HTERT RPE-1 (cell line): ENCODE data around the gene RAB7B.

Source experiments
- in situ Hi-C: fragments of 300-500 bp; cut with MboI; formaldehyde crosslinking; loops from 4 replicates; pipeline ENCODE4 v1.14.3; 2020; ENCODE audit warnings: low sequenced_read_pairs

Gene RAB7B

GRCh38 chr1:205975387-205975998, 27.7 kb downstream of the RAB7B start:
- in situ Hi-C loops = no loop called here

GRCh38 chr1:205974712-205975111, 28.5 kb downstream of the RAB7B start:
- in situ Hi-C loops = no loop called here

DNA sequence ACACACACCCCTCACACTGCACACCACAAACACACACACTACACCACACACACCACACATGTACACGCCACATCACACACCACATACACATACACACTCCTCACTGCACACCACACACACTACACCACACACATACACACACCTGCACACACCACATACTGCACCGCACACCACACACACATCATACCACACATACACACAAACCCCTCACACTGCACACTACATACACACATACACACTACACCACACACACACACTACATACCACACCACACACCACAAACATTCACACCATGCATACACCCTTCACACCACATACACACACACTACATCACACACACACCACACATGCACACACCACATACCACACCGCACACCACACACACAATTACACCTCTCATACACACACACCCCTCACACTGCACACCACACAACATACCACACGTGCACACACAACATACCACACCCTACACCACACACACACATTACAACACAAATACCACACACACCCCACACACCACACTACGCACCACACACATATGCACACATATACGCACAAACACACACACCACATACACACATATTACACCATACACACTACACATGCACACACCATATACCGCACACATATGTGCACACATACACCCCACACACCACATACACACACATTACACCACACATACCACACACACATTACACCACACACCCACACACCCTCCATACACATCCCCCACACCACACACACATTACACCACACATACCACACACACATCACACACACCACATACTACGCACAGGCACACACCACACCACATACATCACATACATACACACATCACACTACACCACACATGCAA, 29.6 kb downstream of the RAB7B start:
- in situ Hi-C loops = no loop called here

GRCh38 chr1:205972491-205973168, 30.6 kb downstream of the RAB7B start:
- in situ Hi-C loops = no loop called here

GRCh38 chr1:205972081-205972480, 31.1 kb downstream of the RAB7B start:
- in situ Hi-C loops = no loop called here

GRCh38 chr1:205971082-205971481, 32.1 kb downstream of the RAB7B start:
- in situ Hi-C loops = no loop called here

- in situ Hi-C loops = no loop called here
Observed at GRCh38 chr1:205970486-205970885, 32.7 kb downstream of the RAB7B start.

- in situ Hi-C loops = no loop called here
Observed at GRCh38 chr1:205969229-205969628, 34.0 kb downstream of the RAB7B start.

DNA sequence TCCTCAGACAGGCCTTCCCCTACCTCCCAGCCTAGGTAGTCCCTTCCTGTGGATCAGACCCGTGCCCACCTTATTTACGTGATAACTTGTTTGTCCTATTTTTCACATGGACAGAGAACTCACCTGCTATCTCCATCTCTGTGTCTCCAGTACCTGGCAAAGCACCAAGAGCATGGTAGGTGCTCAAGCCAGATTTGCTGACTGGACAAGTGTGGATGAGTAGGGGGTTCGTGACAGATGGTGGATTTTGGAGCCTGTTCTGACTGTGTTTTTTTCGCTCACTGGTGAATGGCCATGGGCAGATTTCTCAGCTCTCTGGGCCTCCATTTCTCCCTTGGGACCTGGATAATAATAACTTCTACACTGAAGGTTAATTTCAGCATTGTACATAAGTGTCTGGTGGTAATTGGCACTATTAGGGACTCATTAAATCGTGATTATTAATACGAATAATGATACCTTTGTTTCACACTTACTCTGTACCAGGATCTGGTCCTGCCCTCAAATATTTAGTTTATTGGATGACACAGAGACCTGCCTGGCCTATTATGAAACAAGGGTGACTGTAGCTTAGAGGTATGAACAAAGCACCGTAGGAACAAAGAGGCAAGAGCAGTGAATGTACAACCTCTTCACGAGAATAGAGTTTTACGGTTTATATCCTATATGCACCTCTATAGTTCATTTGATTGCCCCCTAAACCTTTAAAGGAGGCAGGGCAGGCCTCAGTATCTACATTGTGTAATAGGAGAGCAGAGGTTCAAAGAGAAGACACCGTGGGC, 35.5 kb downstream of the RAB7B start:
- in situ Hi-C loops = no loop called here

DNA sequence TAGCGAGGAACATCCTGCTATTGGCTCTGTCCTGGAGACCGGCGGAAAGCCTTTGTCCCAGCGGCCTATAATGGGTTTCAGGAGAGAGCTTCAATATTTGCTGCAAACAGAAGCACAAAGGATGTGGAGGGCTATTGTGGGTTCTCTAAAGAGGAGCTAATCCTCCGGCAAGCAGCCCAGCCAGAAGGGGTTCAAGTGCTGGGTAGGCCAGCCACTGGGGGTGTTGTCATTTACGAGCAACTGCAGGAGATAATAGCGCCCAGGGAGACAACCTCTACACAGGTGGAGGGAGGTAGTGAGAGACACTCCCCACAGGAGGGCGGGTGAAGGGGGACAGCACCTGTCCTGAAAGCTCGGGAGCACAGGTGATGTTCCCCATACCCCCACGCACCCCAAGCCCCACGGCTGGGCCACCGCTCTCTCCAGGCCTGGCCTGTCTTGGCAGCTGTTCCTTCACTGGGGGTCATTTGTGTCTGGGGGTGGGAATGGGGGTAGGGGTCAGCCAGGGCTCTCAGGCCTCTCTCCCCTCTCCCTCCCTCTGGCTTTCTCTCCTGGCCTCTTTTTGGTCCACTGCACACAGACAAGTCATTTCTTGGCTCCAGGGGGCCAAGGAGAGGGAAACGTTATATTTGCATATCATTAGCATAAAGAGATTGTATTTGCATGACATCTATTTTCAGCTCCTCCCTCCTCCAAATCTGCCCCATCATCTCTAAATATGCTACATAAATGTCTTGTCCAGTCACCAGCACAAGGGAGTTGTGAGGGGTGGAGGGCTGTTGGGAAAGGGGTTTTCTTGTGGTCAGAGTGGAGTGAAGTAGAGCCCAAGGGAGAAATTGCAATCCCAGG, 37.9 kb downstream of the RAB7B start:
- in situ Hi-C loops = no loop called here

GRCh38 chr1:205963352-205964155, 39.6 kb downstream of the RAB7B start:
- in situ Hi-C loops = no loop called here

DNA sequence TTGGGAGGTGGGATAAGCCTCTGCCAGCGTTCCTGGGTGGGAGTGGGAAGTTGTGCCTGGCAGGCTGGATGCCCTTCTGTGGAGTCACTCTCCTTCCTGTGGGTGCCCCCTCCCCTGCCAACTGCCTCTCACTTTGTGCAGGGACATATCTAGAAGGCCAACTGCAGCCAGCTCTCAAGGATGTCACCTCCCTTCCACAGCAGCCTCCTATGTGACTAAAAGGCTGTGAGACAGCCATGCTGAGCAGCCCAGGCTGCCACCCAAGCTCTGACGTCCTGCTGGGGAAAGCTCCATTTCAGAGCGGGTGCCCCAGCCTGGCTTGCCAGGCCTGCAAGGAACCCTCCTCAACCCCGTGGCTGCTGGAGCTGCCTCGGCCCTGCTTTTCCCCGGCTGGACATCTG, 40.4 kb downstream of the RAB7B start:
- in situ Hi-C loops = no loop called here

DNA sequence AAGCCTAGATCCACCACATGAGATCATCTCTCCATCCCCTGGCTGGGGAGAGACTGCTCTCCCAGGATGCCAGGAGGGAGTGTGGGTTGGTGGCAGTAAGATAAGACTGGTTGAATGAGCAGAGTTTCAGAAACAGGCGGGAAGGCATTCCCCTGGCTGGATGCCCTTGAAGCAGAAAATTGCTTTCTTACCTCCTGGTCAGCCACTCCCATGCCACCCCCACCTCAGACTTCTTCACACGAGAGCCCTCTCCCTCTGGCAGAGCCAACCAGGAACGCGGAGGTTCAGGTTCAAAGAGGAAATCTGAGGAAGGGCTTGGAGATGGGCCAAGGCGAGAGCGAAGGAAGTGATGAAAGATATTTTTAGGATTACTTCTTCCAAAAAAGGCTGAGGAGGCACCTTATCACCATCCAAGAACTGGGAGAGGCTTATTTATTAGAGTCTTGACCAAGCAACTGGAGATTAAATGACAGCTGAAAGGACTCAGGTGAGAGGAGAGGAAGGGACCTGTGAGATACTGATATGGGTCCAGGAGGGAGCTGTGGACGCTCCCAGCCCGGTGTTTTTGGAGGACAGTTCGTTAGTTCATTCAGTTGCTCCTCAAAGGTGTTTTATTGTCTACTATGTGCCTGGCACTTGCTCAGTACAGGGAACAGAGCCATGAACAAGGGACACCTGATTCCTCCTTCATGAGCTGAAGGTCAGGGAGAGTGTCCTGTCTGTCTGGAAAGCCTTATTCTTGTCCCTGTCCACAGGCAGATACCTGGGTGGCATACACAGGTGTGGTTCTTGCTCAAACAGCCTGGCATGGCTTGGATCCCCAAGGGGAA, 41.0 kb downstream of the RAB7B start:
- in situ Hi-C loops = no loop called here

GRCh38 chr1:205961405-205961804, 41.8 kb downstream of the RAB7B start:
- in situ Hi-C loops = no loop called here

DNA sequence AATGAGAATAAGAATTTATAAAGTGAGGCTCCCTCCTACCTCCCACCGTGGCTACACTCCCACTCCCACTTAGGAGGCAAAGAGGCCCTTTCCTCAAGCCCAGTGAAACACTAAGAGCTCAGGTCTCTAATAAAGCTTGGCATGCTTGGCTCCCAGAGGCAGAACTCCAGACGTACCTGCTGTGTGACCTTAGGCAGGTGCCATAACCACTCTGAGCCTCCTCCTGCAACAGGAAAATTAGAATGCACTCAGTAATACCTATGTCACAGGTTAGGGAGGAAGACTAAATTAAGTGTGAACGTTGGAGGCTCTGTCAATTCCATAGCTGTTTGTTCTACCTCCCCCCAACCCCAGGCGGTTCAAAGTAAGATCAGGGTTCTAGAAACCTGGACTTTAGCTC, 43.4 kb downstream of the RAB7B start:
- in situ Hi-C loops = no loop called here

DNA sequence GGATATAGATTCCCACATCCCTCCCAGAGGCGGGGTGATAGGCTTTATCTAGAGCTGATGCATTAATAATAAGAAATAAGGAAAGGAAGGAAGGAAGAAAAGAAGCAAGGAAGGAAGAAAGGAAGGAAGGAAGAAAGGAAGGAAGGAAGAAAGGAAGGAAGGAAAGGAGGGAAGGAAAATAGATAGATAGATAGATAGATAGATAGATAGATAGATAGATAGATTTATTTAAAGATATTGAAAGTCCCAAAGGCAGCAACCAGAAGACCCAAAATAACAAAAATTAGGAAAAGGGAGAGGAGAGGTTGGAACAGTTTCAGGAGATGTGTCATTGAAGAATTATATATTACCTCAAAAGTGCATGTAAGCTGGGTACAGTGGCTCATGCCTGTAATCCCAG, 47.7 kb downstream of the RAB7B start:
- in situ Hi-C loops = no loop called here

DNA sequence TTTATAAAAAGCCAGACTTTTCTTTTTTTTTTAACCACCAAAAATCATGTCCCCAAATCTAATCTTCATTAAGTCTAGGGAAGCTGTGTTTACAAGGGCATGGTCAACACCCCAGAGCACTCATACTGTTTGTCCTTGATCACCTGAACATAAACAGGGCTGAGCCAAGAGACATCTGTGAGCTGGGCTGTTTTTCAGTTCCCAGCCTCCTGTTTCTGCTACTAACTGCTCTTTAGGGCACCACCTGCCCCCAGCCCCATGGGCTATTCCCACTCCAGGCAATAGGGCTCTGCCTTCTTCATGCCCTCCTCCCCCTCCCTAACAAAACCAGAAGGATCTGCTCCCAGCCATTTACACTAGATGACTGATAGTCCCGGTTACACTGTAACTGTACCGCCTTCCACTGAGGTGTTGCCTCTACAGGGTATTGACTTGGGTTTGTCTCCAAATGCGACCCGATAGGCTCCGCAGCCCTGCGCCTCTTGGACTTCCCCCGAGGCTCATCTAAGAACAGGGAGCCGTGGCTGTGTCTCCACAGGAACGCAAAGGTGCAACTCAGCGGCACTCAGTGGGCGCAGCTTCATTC, 48.3 kb downstream of the RAB7B start:
- in situ Hi-C loops = no loop called here

DNA sequence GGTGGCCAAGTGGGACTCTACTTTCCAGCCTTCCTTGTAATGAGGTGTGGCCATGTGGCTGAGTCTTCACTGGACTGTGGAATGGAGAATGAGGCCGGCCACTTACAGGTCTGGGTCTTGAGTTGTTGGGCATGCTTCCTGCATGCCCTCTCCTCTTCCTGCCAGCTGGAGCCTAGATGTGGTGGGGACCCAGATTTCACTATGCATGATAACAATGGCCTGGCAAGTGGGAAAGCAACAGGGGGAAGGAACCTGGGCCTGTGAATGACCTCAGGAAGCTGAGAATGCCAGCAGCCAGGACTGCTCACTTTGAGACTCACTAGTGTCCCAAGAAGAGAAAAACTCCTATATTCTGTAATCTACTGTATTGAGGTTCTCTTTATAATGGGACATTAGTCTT, 51.4 kb downstream of the RAB7B start:
- in situ Hi-C loops = no loop called here
